ENCODE measurements around the gene EIF5A2.

EIF5A2 gene

GRCh38 chr3:170848292-170848917, 60.0 kb downstream of the EIF5A2 start:
- peak in 1 of 2 experiments; percentile 35 for DNase-seq

DNA sequence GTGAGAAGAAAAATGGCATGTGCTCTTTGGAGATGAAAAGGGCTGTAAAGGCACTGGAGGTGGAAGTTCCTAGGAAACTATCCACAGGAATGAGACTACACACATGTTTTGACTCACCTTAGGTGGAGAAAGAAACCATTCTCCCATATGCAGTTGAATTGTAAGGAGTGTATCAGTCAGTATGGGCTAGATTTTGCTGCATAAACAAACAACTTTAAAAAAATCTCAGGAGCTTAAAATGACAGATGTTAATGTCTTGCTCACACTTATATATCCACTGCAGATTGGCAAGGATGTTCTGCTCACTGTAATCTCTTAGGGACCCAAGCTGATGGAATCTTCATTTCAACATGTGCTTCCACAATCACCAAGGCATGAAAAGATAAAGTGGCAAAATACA, 64.1 kb downstream of the EIF5A2 start:
- DNase-seq = no peak

GRCh38 chr3:170840291-170840859, 68.1 kb downstream of the EIF5A2 start:
- peak in 1 of 2 experiments; percentile 31 for DNase-seq

DNA sequence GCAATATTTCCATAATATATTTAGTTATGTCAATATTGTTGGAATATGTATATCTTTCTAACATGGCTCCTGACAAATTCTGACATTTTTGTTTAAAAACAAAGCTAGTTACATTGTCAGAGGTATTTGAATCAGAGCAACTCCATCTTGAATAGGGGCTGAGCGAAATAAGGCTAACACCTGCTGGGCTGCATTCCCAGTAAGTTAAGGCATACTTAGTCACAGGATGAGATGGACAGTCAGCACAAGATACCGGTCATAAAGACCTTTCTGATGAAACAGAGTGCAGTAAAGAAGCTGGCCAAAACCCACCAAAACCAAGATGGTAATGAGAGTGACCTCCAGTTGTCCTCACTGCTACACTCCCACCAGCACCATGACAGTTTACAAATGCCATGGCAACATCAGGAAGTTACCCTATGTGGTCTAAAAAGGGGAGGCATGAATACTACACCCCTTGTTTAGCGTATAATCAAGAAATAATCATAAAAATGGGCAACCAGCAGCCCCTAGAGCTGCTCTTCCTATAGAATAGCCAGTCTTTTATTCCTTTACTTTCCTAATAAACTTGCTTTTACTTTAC, 68.8 kb downstream of the EIF5A2 start:
- no peak for DNase-seq
